ENCODE data around the gene SEC16A.
"Not testable (repeated sequence)": the region's sequence is repeated elsewhere in the genome, so short reads cannot be mapped to it uniquely, and the experiment has no call there.

The SEC16A gene

GRCh38 chr9:136411378-136411777 is 71.5 kb downstream of the SEC16A start:
- DNase-seq, result no peak

- peak; percentile 78 for DNase-seq
Measured at GRCh38 chr9:136410500-136411287, 72.1 kb downstream of the SEC16A start, which contains the start of the genes ENTR1 and PMPCA. TSS of gene ENTR1 (minus strand) at chr9:136410614. CDS start at chr9:136410397, 217 bp downstream. TSS of gene PMPCA (plus strand) at chr9:136410658. CDS start at chr9:136410669, 11 bp downstream.

GRCh38 chr9:136409557-136410455 is 73.0 kb downstream of the SEC16A start:
- no peak for DNase-seq

- no peak for DNase-seq
Measured at GRCh38 chr9:136407911-136408310, 74.9 kb downstream of the SEC16A start.

GRCh38 chr9:136407061-136407460 is 75.8 kb downstream of the SEC16A start:
- not testable (repeated sequence) for DNase-seq

- DNase-seq, result not testable (repeated sequence)
Measured at GRCh38 chr9:136405904-136406303, 76.9 kb downstream of the SEC16A start.

GRCh38 chr9:136405481-136405880 is 77.4 kb downstream of the SEC16A start:
- no peak for DNase-seq

- DNase-seq, result no peak
Measured at GRCh38 chr9:136404801-136405136, 78.1 kb downstream of the SEC16A start.

- DNase-seq, result no peak
Measured at GRCh38 chr9:136403915-136404800, 78.7 kb downstream of the SEC16A start.

- DNase-seq, result no peak
Measured at GRCh38 chr9:136403538-136403914, 79.3 kb downstream of the SEC16A start.

GRCh38 chr9:136402067-136402466 is 80.8 kb downstream of the SEC16A start:
- DNase-seq, result no peak

GRCh38 chr9:136401173-136401922 is 81.5 kb downstream of the SEC16A start:
- no peak for DNase-seq

GRCh38 chr9:136400038-136400834 is 82.6 kb downstream of the SEC16A start, which contains the start of gene SNAPC4:
TSS of gene SNAPC4 (minus strand) at chr9:136400170. CDS start at chr9:136398428, 1,742 bp downstream.
- peak; percentile 79 for DNase-seq

- DNase-seq, result no peak
Measured at GRCh38 chr9:136399176-136400037, 83.4 kb downstream of the SEC16A start.

- DNase-seq, result no peak
Measured at GRCh38 chr9:136398286-136398685, 84.6 kb downstream of the SEC16A start.

- DNase-seq, result no peak
Measured at GRCh38 chr9:136397643-136398042, 85.2 kb downstream of the SEC16A start.

- DNase-seq, result no peak
Measured at GRCh38 chr9:136396219-136396515, 86.7 kb downstream of the SEC16A start.

GRCh38 chr9:136395345-136396218 is 87.3 kb downstream of the SEC16A start:
- DNase-seq, result no peak

- DNase-seq, result no peak
Measured at GRCh38 chr9:136395020-136395340, 87.9 kb downstream of the SEC16A start.
